ENCODE results near the gene SYCP2L. TPM values are rescaled to one million over a fixed set of nuclear protein-coding genes. Genes with fewer than 3 reads are reported as not detected.
"Not testable (repeated sequence)": the region's sequence is repeated elsewhere in the genome, so short reads cannot be mapped to it uniquely, and the experiment has no call there.

The SYCP2L gene
- polyA plus RNA-seq, 2 of the 4 experiments (the other 2 are of a cell fraction): 2.6 to 13.5 TPM

GRCh38 chr6:10901770-10902169 is 14.9 kb downstream of the SYCP2L start:
- ATAC-seq: no peak
- 89% methylated on average over 4 of the region's 4 CpGs for WGBS (ENCODE audit: missing lambda C conversion rate)
- no peak overlapping the region for H3K4me3 ChIP-seq
- ChIA-PET CTCF (no interaction called here), POLR2A (no interaction called here)
- no peaks in the 10 kb centered on the region for H3K9me3 ChIP-seq
- DNase-seq (ENCODE audit: low read depth in 1 of 2, low spot score in 1 of 2): no peak
- TF ChIP-seq BCL3 (IDR thresholded peaks at IDR 0.05): no peak
- TF ChIP-seq CTCF (IDR thresholded peaks at IDR 0.05): no peak
- no peak for TF ChIP-seq POLR2AphosphoS2 (conservative IDR thresholded peaks at IDR 0.05; ENCODE audit: low read length)
- TF ChIP-seq HES2 (IDR thresholded peaks at IDR 0.05): no peak
- no peak for TF ChIP-seq RNF2 (IDR thresholded peaks at IDR 0.05; ENCODE audit: borderline replicate concordance, low read depth)
- no peak for TF ChIP-seq MAZ (IDR thresholded peaks at IDR 0.05; ENCODE audit: borderline replicate concordance, low read depth, low read length)
- TF ChIP-seq HOXB5 (CRISPR knock-in tag; IDR thresholded peaks at IDR 0.05): no peak
- no peak for TF ChIP-seq JUNB (IDR thresholded peaks at IDR 0.05)
- no peak for TF ChIP-seq NR3C1 (IDR thresholded peaks at IDR 0.05)
- no peak for TF ChIP-seq NFE2L2 (conservative IDR thresholded peaks at IDR 0.05; ENCODE audit: low read length)
- no peak for TF ChIP-seq TFCP2L1 (CRISPR knock-in tag; IDR thresholded peaks at IDR 0.05)
- no peak overlapping the region for H3K4me2 ChIP-seq
- no peak for FAIRE-seq
- no peaks in the 10 kb centered on the region for H3K4me1 ChIP-seq
- H3K27ac ChIP-seq: no peak overlapping the region

- FAIRE-seq (no peak), ATAC-seq (no peak), DNase-seq (ENCODE audit: low read depth in 1 of 2, low spot score in 1 of 2) (no peak)
- 96% methylated on average over 7 of the region's 7 CpGs for WGBS (ENCODE audit: missing lambda C conversion rate)
- ChIA-PET CTCF (no interaction called here), POLR2A (no interaction called here)
- no peaks in the 10 kb centered on the region for H3K9me3 ChIP-seq
- no peaks in the 10 kb centered on the region for H3K4me1 ChIP-seq
- TF ChIP-seq HES2 (IDR thresholded peaks at IDR 0.05): no peak
- TF ChIP-seq CEBPB (IDR thresholded peaks at IDR 0.05): peak in 1 of 2 experiments; percentile 26; a peak in 1 of 4 replicates
- no peak overlapping the region for H3K27ac ChIP-seq
- H3K4me3 ChIP-seq: no peak overlapping the region
- H3K4me2 ChIP-seq: no peak overlapping the region
Observed at GRCh38 chr6:10904015-10904414, 17.2 kb downstream of the SYCP2L start.

- no peak for TF ChIP-seq PHF8 (IDR thresholded peaks at IDR 0.05; ENCODE audit: borderline replicate concordance, low read depth)
- TF ChIP-seq REST (IDR thresholded peaks at IDR 0.05): no peak
- TF ChIP-seq RAD21 (conservative IDR thresholded peaks at IDR 0.05 in 1 of 2, IDR thresholded peaks at IDR 0.05 in 1 of 2): no peak
- no peak for TF ChIP-seq MAFK (IDR thresholded peaks at IDR 0.05; ENCODE audit: partially characterized antibody)
- Histone ChIP-seq H3K4me2 (no peak overlapping the region), H3K4me1 (no peaks in the 10 kb centered on the region), H3K4me3 (no peak overlapping the region), H3K9me3 (no peaks in the 10 kb centered on the region), H3K27ac (no peak overlapping the region)
- ATAC-seq (no peak), FAIRE-seq (no peak), DNase-seq (ENCODE audit: low read depth in 1 of 2, low spot score in 1 of 2) (no peak)
- POLR2A ChIA-PET: no interaction called here
- CTCF ChIA-PET: interaction anchor here (1.1 kb wide), 1 partner anchor 22 kb away, joined by 3 read pairs; the partner anchor contains the start of gene SYCP2L
- 96% methylated on average over 1 of the region's 1 CpG for WGBS (ENCODE audit: missing lambda C conversion rate)
Observed at GRCh38 chr6:10908228-10908627, 21.4 kb downstream of the SYCP2L start.

GRCh38 chr6:10919520-10919919 is 32.7 kb downstream of the SYCP2L start:
- POLR2A ChIA-PET, ATAC-seq, H3K4me1 ChIP-seq, H3K4me3 ChIP-seq, H3K9me3 ChIP-seq, H3K4me2 ChIP-seq, CTCF ChIA-PET, FAIRE-seq: not testable (repeated sequence)
- H3K27ac ChIP-seq: peak overlapping the region in 1 of 2 experiments; percentile 50; a peak in 3 of 6 replicates
- WGBS (ENCODE audit: missing lambda C conversion rate): 88% methylated on average over 3 of the region's 3 CpGs
- peak in 1 of 2 experiments; percentile 5 for DNase-seq (ENCODE audit: low read depth in 1 of 2, low spot score in 1 of 2)

All from A549 (cell line).